A673 (cell line): ENCODE measurements around the gene STPG1. TPM values are rescaled to one million over a fixed set of nuclear protein-coding genes. Genes with fewer than 3 reads are reported as not detected.

Experiments used
- BruUV-seq: library from RNA; stranded (reverse); fragments of 400-500 nt; replicated peaks from 2 replicates; lab custom pipeline; 2021; lab: Mats Ljungman, UMichigan
- CTCF ChIA-PET: fragments of 300-600 bp; sonication (Branson Sonifier 250); formaldehyde crosslinking; loops from one replicate; lab custom pipeline; 2022; ENCODE audit warnings: antibody characterized with exemption; lab: Charles Lee
- POLR2A ChIA-PET: fragments of 300-600 bp; sonication (Branson Sonifier 250); formaldehyde crosslinking; loops from one replicate; lab custom pipeline; 2022; ENCODE audit warnings: antibody characterized with exemption; ENCODE audit not compliant: low non-redundant PET; lab: Charles Lee
- DNase-seq: peaks from one replicate; pipeline ENCODE4 v3.0.0-alpha.2; 2015; ENCODE audit warnings: low spot score
- H3K27ac ChIP-seq: fragments of 200-600 bp; sonication (generic); 2 replicates; pipeline ENCODE4 v1.5.1; 2016; ENCODE audit warnings: mixed run types, low read depth, mild to moderate bottlenecking, mixed read lengths, antibody characterized with exemption, low read length; ENCODE audit not compliant: poor library complexity, severe bottlenecking
- H3K27me3 ChIP-seq: fragments of 200-600 bp; sonication (generic); replicated peaks from 2 replicates; pipeline ENCODE4 v1.6.1; 2017; ENCODE audit warnings: mixed run types, low read depth, mild to moderate bottlenecking, mixed read lengths, antibody characterized with exemption, low read length; ENCODE audit not compliant: insufficient read depth, poor library complexity
- H3K36me3 ChIP-seq: fragments of 200-600 bp; sonication (generic); 2 replicates; pipeline ENCODE4 v1.6.1; 2016; ENCODE audit warnings: mixed run types, mild to moderate bottlenecking, mixed read lengths, antibody characterized with exemption, low read length; ENCODE audit not compliant: insufficient read depth, poor library complexity, severe bottlenecking
- H3K4me1 ChIP-seq: fragments of 200-600 bp; sonication (generic); 2 replicates; pipeline ENCODE4 v1.6.1; 2017; ENCODE audit warnings: mixed run types, mild to moderate bottlenecking, mixed read lengths, antibody characterized with exemption, low read length; ENCODE audit not compliant: insufficient read depth, poor library complexity, severe bottlenecking
- H3K4me3 ChIP-seq: fragments of 200-600 bp; sonication (generic); 2 replicates; pipeline ENCODE4 v1.5.1; 2016; ENCODE audit warnings: low read depth, mixed run types, mild to moderate bottlenecking, mixed read lengths, low read length; ENCODE audit not compliant: poor library complexity, severe bottlenecking
- H3K9me3 ChIP-seq: fragments of 200-600 bp; sonication (generic); 2 replicates; pipeline ENCODE4 v1.6.1; 2016; ENCODE audit warnings: mixed run types, low read depth, mild to moderate bottlenecking, mixed read lengths, antibody characterized with exemption, low read length; ENCODE audit not compliant: poor library complexity, severe bottlenecking
- EZH2 ChIP-seq: fragments of 200-600 bp; sonication (generic); IDR thresholded peaks from 2 replicates; pipeline ENCODE4 v1.6.1; 2017; ENCODE audit warnings: borderline replicate concordance, low read depth, mild to moderate bottlenecking, mixed read lengths, antibody characterized with exemption, low read length; ENCODE audit not compliant: poor library complexity, severe bottlenecking
- intact Hi-C: fragments of 100-400 bp; cut with micrococcal nuclease; formaldehyde crosslinking; loops from one replicate; pipeline ENCODE4 v1.10.0; 2022; ENCODE audit not compliant: unreplicated experiment
- total RNA-seq: library from RNA; stranded (reverse); gene quantifications from 2 replicates; pipeline ENCODE4 v1.2.3, GENCODE V29; 2021
- TF ChIP-seq, protein P1 (sequence below): fragments of 300-800, 200-600 bp; sonication (generic); conservative IDR thresholded peaks from 2 replicates; pipeline ENCODE4 v1.5.1; 2017; ENCODE audit warnings: low read depth, mild to moderate bottlenecking, antibody characterized with exemption, low read length, moderate library complexity, mixed read lengths

Gene STPG1
- total RNA-seq, 1 experiment from 2014 or later, result 7.2 TPM

DNA sequence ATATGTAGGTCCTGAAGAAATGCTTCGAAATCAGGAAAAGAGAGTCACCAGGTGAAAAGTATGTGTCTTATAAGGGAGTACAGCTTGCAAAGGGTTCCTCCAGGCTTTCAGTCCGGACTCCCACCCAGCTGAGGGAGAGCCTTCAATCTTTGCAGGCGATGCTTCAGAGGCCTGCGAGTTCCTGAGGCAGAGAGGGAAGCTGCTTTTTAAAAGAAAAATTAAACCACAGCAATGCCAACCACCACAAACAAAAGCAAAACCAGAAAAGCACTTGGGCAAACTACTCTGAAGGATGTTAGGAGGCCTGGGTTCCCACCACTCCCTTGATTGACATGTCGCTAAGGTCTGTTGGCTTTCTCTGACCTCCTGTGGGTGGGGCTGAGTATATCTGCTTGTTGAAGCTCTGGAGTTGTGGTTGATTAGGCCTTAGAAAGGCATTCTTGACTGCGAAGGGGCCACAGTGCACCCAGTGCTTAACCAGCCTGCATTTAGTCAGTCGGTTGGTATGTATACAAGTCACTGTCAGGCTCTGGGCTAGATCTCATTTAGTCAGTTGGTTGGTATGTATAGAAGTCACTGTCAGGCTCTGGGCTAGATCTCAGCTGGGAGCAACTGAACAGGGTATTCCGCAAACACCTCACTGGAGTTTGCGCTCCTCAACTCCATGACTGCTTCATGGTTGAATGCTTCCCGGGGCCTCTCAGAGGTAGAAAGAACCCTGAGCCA is 3.2 kb upstream of the STPG1 start:
- Histone ChIP-seq H3K4me3 (peak overlapping the region; percentile 61), H3K4me1 (peaks cover 29% of the 10 kb centered on the region), H3K27ac (no peak overlapping the region), H3K36me3 (no peaks in the 10 kb centered on the region), H3K27me3 (no peaks in the 10 kb centered on the region), H3K9me3 (no peaks in the 10 kb centered on the region)
- no TSS peak for BruUV-seq
- no peak for DNase-seq
- TF ChIP-seq, protein P1, sequence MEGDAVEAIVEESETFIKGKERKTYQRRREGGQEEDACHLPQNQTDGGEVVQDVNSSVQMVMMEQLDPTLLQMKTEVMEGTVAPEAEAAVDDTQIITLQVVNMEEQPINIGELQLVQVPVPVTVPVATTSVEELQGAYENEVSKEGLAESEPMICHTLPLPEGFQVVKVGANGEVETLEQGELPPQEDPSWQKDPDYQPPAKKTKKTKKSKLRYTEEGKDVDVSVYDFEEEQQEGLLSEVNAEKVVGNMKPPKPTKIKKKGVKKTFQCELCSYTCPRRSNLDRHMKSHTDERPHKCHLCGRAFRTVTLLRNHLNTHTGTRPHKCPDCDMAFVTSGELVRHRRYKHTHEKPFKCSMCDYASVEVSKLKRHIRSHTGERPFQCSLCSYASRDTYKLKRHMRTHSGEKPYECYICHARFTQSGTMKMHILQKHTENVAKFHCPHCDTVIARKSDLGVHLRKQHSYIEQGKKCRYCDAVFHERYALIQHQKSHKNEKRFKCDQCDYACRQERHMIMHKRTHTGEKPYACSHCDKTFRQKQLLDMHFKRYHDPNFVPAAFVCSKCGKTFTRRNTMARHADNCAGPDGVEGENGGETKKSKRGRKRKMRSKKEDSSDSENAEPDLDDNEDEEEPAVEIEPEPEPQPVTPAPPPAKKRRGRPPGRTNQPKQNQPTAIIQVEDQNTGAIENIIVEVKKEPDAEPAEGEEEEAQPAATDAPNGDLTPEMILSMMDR, result no peak
- ChIA-PET POLR2A (no interaction called here), CTCF (no interaction called here)
- intact Hi-C loops, result no loop called here

DNA sequence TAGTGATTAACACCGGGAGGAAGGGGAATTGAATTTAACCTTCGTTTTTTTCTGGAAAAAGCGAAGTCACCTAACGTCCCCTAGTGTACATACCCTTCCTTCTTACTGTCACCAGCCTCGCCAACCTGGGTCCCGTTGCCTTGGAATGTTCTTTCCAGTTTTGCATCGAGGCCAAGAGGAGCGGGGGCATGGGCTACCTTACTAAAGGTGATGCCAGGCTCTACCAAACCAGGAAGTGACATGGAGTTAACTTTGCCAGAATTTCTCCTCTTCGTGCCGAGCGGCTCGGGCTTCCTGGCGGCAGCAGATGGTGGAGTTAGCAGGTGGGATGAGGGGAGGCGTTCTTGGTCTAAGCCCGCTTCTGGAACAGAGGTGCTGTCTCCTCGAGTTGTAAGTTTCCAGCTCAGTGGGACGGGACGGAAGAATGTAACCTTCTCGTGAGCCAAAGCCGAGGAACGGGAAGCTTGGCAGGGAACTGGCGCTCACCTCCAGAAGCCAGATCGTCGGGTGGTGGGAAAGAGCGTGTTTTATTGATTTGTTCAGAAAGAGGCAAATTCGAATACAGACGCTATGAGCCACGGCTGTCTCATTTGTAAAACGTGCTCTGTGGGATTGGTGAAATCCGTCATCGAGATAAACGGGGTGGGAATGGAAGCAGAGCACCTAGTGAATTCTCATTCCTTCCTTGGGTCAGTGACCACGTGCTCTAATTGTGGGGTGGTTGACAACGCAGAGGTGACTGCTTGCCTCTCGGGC is 2.5 kb upstream of the STPG1 start:
- Histone ChIP-seq H3K36me3 (no peaks in the 10 kb centered on the region), H3K4me3 (peak overlapping the region; percentile 61), H3K4me1 (peaks cover 29% of the 10 kb centered on the region), H3K9me3 (no peaks in the 10 kb centered on the region), H3K27ac (no peak overlapping the region), H3K27me3 (no peaks in the 10 kb centered on the region)
- DNase-seq, result no peak
- CTCF ChIA-PET, result interaction anchor here (0.6 to 1.7 kb wide), 6 partner anchors 8 to 414 kb away, joined by 3 to 10 read pairs (median 4); partner anchors contain the start of gene RCAN3
- intact Hi-C loops, result loop anchor here (1.0 kb wide), 1 partner anchor 86 kb away; the partner anchor contains the start of gene RCAN3
- no peak for TF ChIP-seq EZH2
- TF ChIP-seq, protein P1, result no peak
- BruUV-seq, result no TSS peak
- POLR2A ChIA-PET, result no interaction called here

DNA sequence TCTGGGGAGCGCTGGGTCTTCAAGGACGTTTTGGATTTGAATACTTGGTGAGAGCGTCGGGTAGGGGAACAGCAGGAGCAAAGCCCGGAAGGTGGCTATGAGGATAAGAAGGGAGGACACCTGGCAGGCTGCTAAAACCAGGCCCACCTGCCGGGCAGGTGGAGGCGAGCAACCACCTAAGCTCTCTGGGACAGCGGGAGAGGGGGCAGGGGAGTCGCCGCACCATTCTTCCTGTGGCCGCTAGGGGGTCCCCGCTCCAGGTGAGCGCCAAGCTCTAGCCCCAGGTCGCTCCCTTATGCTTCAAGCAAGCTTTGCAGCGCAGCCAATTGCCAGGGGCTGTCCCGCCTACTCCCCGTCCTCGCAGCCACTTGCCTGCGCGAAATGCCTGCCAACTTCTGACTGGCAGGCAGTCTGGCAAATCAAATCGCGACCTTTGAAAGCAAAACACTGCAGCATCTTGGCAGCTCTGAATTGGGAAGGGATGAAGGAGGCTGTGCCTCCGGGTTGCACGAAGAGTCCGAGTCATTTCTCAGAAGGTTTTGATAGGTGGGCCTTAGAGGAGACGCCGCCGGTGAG is 1.8 kb upstream of the STPG1 start, which contains the start of gene NIPAL3:
Gene NIPAL3 (plus strand): TSS at position 469 of the 576 bp plus-strand sequence. CDS start 3,746 bp downstream, outside the sequence.
- no TSS peak for BruUV-seq
- intact Hi-C loops, result loop anchor here (1.0 kb wide), 1 partner anchor 87 kb away; the partner anchor contains the start of gene RCAN3
- Histone ChIP-seq H3K4me1 (peaks cover 29% of the 10 kb centered on the region), H3K4me3 (peak within 1 kb of the TSS; percentile 61), H3K9me3 (no peaks in the 10 kb centered on the region), H3K27ac (no peak within 1 kb of the TSS), H3K36me3 (no peaks in the 10 kb centered on the region), H3K27me3 (no peaks in the 10 kb centered on the region)
- no peak for TF ChIP-seq EZH2
- TF ChIP-seq, protein P1, result peak; percentile 86
- CTCF ChIA-PET, result interaction anchor here (0.6 to 1.7 kb wide), 7 partner anchors 9 to 415 kb away, joined by 3 to 10 read pairs (median 4); partner anchors contain the start of gene RCAN3
- DNase-seq, result peak; percentile 99
- POLR2A ChIA-PET, result no interaction called here
